K562 (cell line): ENCODE data around the gene MAS1L. TPM values are rescaled to one million over a fixed set of nuclear protein-coding genes. Genes with fewer than 3 reads are reported as not detected.

Source experiments
- ATAC-seq: fragments of 200-7000 bp; cut with Tn5 transposase; 3 replicates; pipeline ENCODE4 v1.9.1; 2020; ENCODE audit warnings: moderate library complexity
- BruUV-seq: library from RNA; stranded (reverse); fragments of 400-500 nt; replicated peaks from 2 replicates; lab custom pipeline; 2021; lab: Mats Ljungman, UMichigan
- CTCF ChIA-PET: fragments of 300-600 bp; formaldehyde crosslinking; extraction: SDS; loops from one replicate; lab custom pipeline; 2021; ENCODE audit warnings: low intra/inter-chr PET ratio; lab: Yijun Ruan, JAX
- POLR2A ChIA-PET: fragments of 300-600, 350-650 bp; sonication (Branson Sonifier 250); formaldehyde crosslinking; extraction: SDS; loops from one replicate; lab custom pipeline; 2021; ENCODE audit warnings: antibody characterized with exemption, inconsistent platforms; lab: Yijun Ruan, JAX
- DNase-seq, 4 experiments: peaks; one replicate each; pipeline versions ENCODE4 v3.0.0 to v3.0.0-alpha.2; 2011 to 2018; ENCODE audit warnings: low spot score in 3 of 4, mixed read lengths in 3 of 4; ENCODE audit errors: extremely low read depth in 1 of 4
- FAIRE-seq: peaks from 2 replicates; lab custom pipeline; 2011; peaks lifted over from hg19 to GRCh38; lab: Jason Lieb, UNC
- H2AFZ ChIP-seq: 2 replicates; pipeline ENCODE4 v1.6.0; 2011; ENCODE audit warnings: low read depth, low read length, control low read depth, inconsistent platforms
- H3K27ac ChIP-seq: fragments of 200-600 bp; 3 replicates; pipeline ENCODE4 v1.8.0; 2011; ENCODE audit warnings: low read depth, mild to moderate bottlenecking, control low read depth, inconsistent platforms, low read length, moderate library complexity, mixed read lengths; ENCODE audit errors: extremely low read depth
- H3K27me3 ChIP-seq, 2 experiments: fragments of 300-600 bp in 1 of 2; 2 replicates in 1 of 2; 3 replicates in 1 of 2; pipeline versions ENCODE4 v1.6.0 to v1.8.0; 2011; ENCODE audit warnings: inconsistent platforms in 2 of 2, low read length in 2 of 2, mild to moderate bottlenecking in 1 of 2, mixed read lengths in 1 of 2, moderate library complexity in 1 of 2; ENCODE audit not compliant: control insufficient read depth in 2 of 2, insufficient read depth in 2 of 2
- H3K36me3 ChIP-seq: fragments of 300-600 bp; 3 replicates; pipeline ENCODE4 v1.8.0; 2011; ENCODE audit warnings: mild to moderate bottlenecking, low read length, inconsistent platforms; ENCODE audit not compliant: control insufficient read depth, insufficient read depth
- H3K4me1 ChIP-seq, 2 experiments: fragments of 200-600 bp in 1 of 2; replicated peaks in 1 of 2; 2 replicates in 1 of 2; 3 replicates in 1 of 2; pipeline versions ENCODE4 v1.5.1 to v1.8.0; 2011; ENCODE audit warnings: inconsistent platforms in 2 of 2, low read length in 2 of 2, mild to moderate bottlenecking in 1 of 2, mixed read lengths in 1 of 2, moderate library complexity in 1 of 2; ENCODE audit not compliant: control insufficient read depth in 2 of 2, insufficient read depth in 2 of 2
- H3K4me2 ChIP-seq: 2 replicates; pipeline ENCODE4 v1.6.1; 2011; ENCODE audit warnings: low read length, control low read depth, inconsistent platforms, mixed read lengths; ENCODE audit not compliant: insufficient read depth
- H3K4me3 ChIP-seq: fragments of 200-600 bp; sonication (generic), shearing (Covaris generic); 2 replicates; pipeline ENCODE4 v1.5.1; 2016; ENCODE audit warnings: control low read depth, inconsistent platforms
- H3K79me2 ChIP-seq: fragments of 200-600 bp; 3 replicates; pipeline ENCODE4 v1.8.0; 2011; ENCODE audit warnings: low read length, inconsistent platforms; ENCODE audit not compliant: control insufficient read depth, insufficient read depth
- H3K9ac ChIP-seq, 2 experiments: 2 replicates each; pipeline versions ENCODE4 v1.6.0 to v1.6.1; 2011; ENCODE audit warnings: low read depth in 2 of 2, low read length in 2 of 2, control low read depth in 1 of 2, inconsistent platforms in 1 of 2, mild to moderate bottlenecking in 1 of 2, mixed read lengths in 1 of 2; ENCODE audit not compliant: insufficient read depth in 1 of 2
- H3K9me1 ChIP-seq: one replicate; pipeline ENCODE4 v1.6.0; 2011; ENCODE audit warnings: inconsistent platforms, mild to moderate bottlenecking, low read length, moderate library complexity; ENCODE audit not compliant: control insufficient read depth, insufficient read depth
- H3K9me3 ChIP-seq: replicated peaks from 2 replicates; pipeline ENCODE4 v1.5.1; 2011; ENCODE audit warnings: low read depth, low read length, inconsistent platforms; ENCODE audit not compliant: control insufficient read depth, insufficient read depth
- H4K20me1 ChIP-seq: replicated peaks from 2 replicates; pipeline ENCODE4 v1.6.1; 2011; ENCODE audit warnings: low read length, inconsistent platforms, mixed read lengths; ENCODE audit not compliant: control insufficient read depth, insufficient read depth
- BMI1 ChIP-seq: fragments of 150-350 bp; IDR thresholded peaks from 2 replicates; pipeline ENCODE4 v1.6.1; 2014; ENCODE audit warnings: low read length
- CBFB ChIP-seq: sonication (generic); formaldehyde crosslinking; IDR thresholded peaks from 2 replicates; pipeline ENCODE4 v1.4.0; 2020; ENCODE audit warnings: mild to moderate bottlenecking, missing genetic modification reagents
- CC2D1A ChIP-seq: fragments of 450-650 bp; IDR thresholded peaks from 2 replicates; pipeline ENCODE4 v1.6.1; 2017; ENCODE audit warnings: mild to moderate bottlenecking
- EWSR1 ChIP-seq: fragments of 450-650 bp; IDR thresholded peaks from 2 replicates; pipeline ENCODE4 v1.6.1; 2018; ENCODE audit warnings: borderline replicate concordance, mild to moderate bottlenecking, low read depth, moderate library complexity; ENCODE audit not compliant: partially characterized antibody
- IFI16 ChIP-seq: fragments of 250-450 bp; sonication (Bioruptor Pico); IDR thresholded peaks from 2 replicates; pipeline ENCODE4 v2.1.2; 2022; ENCODE audit warnings: mild to moderate bottlenecking, inconsistent platforms
- KAT8 ChIP-seq: fragments of 450-650 bp; IDR thresholded peaks from 2 replicates; pipeline ENCODE4 v1.6.1; 2016; ENCODE audit warnings: low read depth, mild to moderate bottlenecking
- KLF6 ChIP-seq: fragments of 250-450 bp; sonication (Bioruptor Pico); IDR thresholded peaks from 2 replicates; pipeline ENCODE4 v1.4.0; 2020; ENCODE audit warnings: mild to moderate bottlenecking, moderate library complexity, borderline replicate concordance
- MAZ ChIP-seq, 2 experiments: fragments of 450-650 bp in 1 of 2; sonication (generic) in 1 of 2; formaldehyde crosslinking; IDR thresholded peaks in 1 of 2; conservative IDR thresholded peaks in 1 of 2; 2 replicates each; pipeline versions ENCODE4 v1.4.0 to v1.5.0; 2020; ENCODE audit warnings: mild to moderate bottlenecking in 1 of 2, missing genetic modification reagents in 1 of 2
- POLR2AphosphoS5 ChIP-seq: IDR thresholded peaks from 2 replicates; pipeline ENCODE4 v1.6.1; 2011; ENCODE audit warnings: mild to moderate bottlenecking, low read depth, low read length, moderate library complexity; ENCODE audit not compliant: control insufficient read depth, insufficient read depth
- POLR3A ChIP-seq: IDR thresholded peaks from 2 replicates; pipeline ENCODE4 v1.6.1; 2011; ENCODE audit warnings: borderline replicate concordance, mild to moderate bottlenecking, moderate library complexity; ENCODE audit not compliant: insufficient read length, insufficient read depth; ENCODE audit errors: extremely low read depth
- RBM14 ChIP-seq: fragments of 200-400 bp; formaldehyde crosslinking; IDR thresholded peaks from 2 replicates; pipeline ENCODE4 v1.6.1; 2018; ENCODE audit warnings: low read depth, mild to moderate bottlenecking, low read length, moderate library complexity, borderline replicate concordance; ENCODE audit not compliant: insufficient read depth
- SRSF1 ChIP-seq: fragments of 200-400 bp; formaldehyde crosslinking; IDR thresholded peaks from 2 replicates; pipeline ENCODE4 v1.6.1; 2017; ENCODE audit warnings: mild to moderate bottlenecking, low read depth, low read length, moderate library complexity
- TRIM28 ChIP-seq: fragments of 450-650 bp; IDR thresholded peaks from 2 replicates; pipeline ENCODE4 v1.6.1; 2017
- ZC3H11A ChIP-seq: IDR thresholded peaks from 2 replicates; pipeline ENCODE4 v1.6.1; 2012; ENCODE audit warnings: low read depth, low read length, improper control_type of control experiment
- ZKSCAN8 ChIP-seq: fragments of 200-800 bp; sonication (Bioruptor generic); IDR thresholded peaks from 2 replicates; pipeline ENCODE4 v1.6.1; 2016; ENCODE audit warnings: missing genetic modification characterization, missing compliant biosample characterization
- WGBS: fragments of 100-300 bp; shearing (Covaris generic); methylation state at CpG from one replicate; pipeline ENCODE4 v1.1.6; 2016; ENCODE audit warnings: low coverage, mixed read lengths; ENCODE audit not compliant: insufficient coverage; ENCODE audit errors: missing lambda C conversion rate; 5-methylcytosine and 5-hydroxymethylcytosine counted together
- in situ Hi-C: fragments of 300-500 bp; cut with MboI; formaldehyde crosslinking; loops from 4 replicates; pipeline ENCODE4 v1.15.0; 2018; ENCODE audit warnings: inconsistent platforms, mixed read lengths
- intact Hi-C: fragments of 100-400 bp; cut with micrococcal nuclease; formaldehyde crosslinking; loops from 2 replicates; pipeline ENCODE4 v1.14.2; 2022
- polyA plus RNA-seq, 8 experiments: library from polyadenylated mRNA; depleted of rRNA in 4 of 8; stranded (reverse) in 5 of 8; unstranded in 3 of 8; fragments of >200 nt; fragmentation: Nextera tagmentation in 2 of 8; fragmentation: Illumina TruSeq in 1 of 8; extraction: Ambion mirVana in 2 of 8; extraction: Trizol in 1 of 8; gene quantifications; 2 replicates each; pipeline versions ENCODE4 v1.2.1 to v1.2.3, GENCODE V29; 2011 to 2014; ENCODE audit warnings: inconsistent platforms in 1 of 8, missing spikeins in 1 of 8
- total RNA-seq, 7 experiments: library from RNA; depleted of rRNA in 6 of 7; stranded (reverse); fragments of >200 nt in 6 of 7; fragmentation: Illumina TruSeq in 2 of 7; extraction: Trizol in 2 of 7; gene quantifications; 2 replicates each; pipeline versions ENCODE4 v1.2.1 to v1.2.3, GENCODE V29; 2011 to 2021; ENCODE audit warnings: low replicate concordance in 1 of 7
- TF ChIP-seq, protein P1 (sequence below): IDR thresholded peaks from 2 replicates; pipeline ENCODE4 v1.6.1; 2016; ENCODE audit warnings: missing genetic modification characterization, missing compliant biosample characterization
- TF ChIP-seq, protein P2 (sequence below): sonication (generic); formaldehyde crosslinking; IDR thresholded peaks from 2 replicates; pipeline ENCODE4 v1.8.0; 2022; ENCODE audit warnings: mild to moderate bottlenecking, missing genetic modification reagents, borderline replicate concordance
- TF ChIP-seq, protein P3 (sequence below): sonication (generic); formaldehyde crosslinking; IDR thresholded peaks from 2 replicates; pipeline ENCODE4 v1.8.1; 2023; ENCODE audit warnings: mild to moderate bottlenecking, missing genetic modification reagents, moderate library complexity

Gene MAS1L
- total and polyA plus RNA-seq, 9 of the 15 experiments (the other 6 are each of a cell fraction or from before 2014, with no cell fraction given) = not detected

DNA sequence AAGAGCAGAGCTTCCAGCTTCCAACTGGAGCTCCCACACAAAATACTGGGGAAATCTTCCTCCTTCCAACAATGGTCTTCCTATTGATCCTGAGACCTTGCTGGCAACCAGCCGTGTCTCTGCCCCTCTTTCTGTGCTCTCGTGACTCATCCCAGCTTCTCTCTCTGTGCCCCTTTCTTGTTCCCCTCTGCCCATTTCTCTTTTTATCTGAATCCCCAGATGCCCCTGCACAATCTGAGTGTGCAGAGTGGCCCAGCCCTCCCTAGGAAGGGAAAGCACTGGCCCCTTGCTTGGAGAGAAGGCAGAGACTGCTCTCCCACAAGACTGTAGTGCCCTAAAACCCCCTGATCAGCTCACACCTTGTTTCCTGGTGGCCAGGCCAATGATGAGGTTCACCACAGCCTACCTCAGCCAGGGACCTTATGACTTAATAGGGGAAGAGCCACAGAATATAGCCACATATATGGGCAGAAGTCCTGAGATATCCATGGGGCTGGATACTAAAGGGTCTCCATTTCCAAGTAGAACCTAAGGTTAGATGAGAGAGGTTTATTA, 23.1 kb upstream of the MAS1L start:
- BruUV-seq = no TSS peak
- no peaks in the 10 kb centered on the region for H3K9me1 ChIP-seq
- H3K79me2 ChIP-seq = no peaks in the 10 kb centered on the region
- no peaks in the 10 kb centered on the region for H3K36me3 ChIP-seq
- no peak overlapping the region for H3K27ac ChIP-seq
- ATAC-seq (no peak), DNase-seq (no peak), FAIRE-seq (no peak)
- WGBS = 0% methylated on average over 2 of the region's 2 CpGs
- H3K9ac ChIP-seq = no peak overlapping the region
- H3K4me3 ChIP-seq = no peak overlapping the region
- in situ Hi-C loops (no loop called here), intact Hi-C loops (no loop called here)
- ChIA-PET POLR2A (interaction anchor here (0.5 kb wide), 1 partner anchor 237 kb away, joined by 3 read pairs; no protein-coding TSS in a partner anchor), CTCF (no interaction called here)
- H2AFZ ChIP-seq = no peak overlapping the region
- H3K9me3 ChIP-seq = no peaks in the 10 kb centered on the region
- no peak overlapping the region for H3K4me2 ChIP-seq
- H3K27me3 ChIP-seq = peaks cover 9 to 48% of the 10 kb centered on the region in 2 experiments
- H4K20me1 ChIP-seq = no peaks in the 10 kb centered on the region
- no peaks in the 10 kb centered on the region for H3K4me1 ChIP-seq
- TF ChIP-seq ZC3H11A = no peak
- no peak for TF ChIP-seq KLF6
- TF ChIP-seq, protein P1, sequence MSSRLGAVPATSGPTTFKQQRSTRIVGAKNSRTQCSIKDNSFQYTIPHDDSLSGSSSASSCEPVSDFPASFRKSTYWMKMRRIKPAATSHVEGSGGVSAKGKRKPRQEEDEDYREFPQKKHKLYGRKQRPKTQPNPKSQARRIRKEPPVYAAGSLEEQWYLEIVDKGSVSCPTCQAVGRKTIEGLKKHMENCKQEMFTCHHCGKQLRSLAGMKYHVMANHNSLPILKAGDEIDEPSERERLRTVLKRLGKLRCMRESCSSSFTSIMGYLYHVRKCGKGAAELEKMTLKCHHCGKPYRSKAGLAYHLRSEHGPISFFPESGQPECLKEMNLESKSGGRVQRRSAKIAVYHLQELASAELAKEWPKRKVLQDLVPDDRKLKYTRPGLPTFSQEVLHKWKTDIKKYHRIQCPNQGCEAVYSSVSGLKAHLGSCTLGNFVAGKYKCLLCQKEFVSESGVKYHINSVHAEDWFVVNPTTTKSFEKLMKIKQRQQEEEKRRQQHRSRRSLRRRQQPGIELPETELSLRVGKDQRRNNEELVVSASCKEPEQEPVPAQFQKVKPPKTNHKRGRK (tag) = no peak
- no peak for TF ChIP-seq BMI1
- TF ChIP-seq IFI16 (CRISPR knock-in tag) = no peak
- TF ChIP-seq KAT8 = no peak
- TF ChIP-seq ZKSCAN8 (CRISPR knock-in tag) = no peak
- TF ChIP-seq SRSF1 = no peak
- TF ChIP-seq TRIM28 = no peak
- no peak for TF ChIP-seq MAZ (CRISPR knock-in tag; conservative IDR thresholded peaks at IDR 0.05 in 1 of 2, IDR thresholded peaks at IDR 0.05 in 1 of 2)
- TF ChIP-seq RBM14 = no peak
- TF ChIP-seq, protein P2, sequence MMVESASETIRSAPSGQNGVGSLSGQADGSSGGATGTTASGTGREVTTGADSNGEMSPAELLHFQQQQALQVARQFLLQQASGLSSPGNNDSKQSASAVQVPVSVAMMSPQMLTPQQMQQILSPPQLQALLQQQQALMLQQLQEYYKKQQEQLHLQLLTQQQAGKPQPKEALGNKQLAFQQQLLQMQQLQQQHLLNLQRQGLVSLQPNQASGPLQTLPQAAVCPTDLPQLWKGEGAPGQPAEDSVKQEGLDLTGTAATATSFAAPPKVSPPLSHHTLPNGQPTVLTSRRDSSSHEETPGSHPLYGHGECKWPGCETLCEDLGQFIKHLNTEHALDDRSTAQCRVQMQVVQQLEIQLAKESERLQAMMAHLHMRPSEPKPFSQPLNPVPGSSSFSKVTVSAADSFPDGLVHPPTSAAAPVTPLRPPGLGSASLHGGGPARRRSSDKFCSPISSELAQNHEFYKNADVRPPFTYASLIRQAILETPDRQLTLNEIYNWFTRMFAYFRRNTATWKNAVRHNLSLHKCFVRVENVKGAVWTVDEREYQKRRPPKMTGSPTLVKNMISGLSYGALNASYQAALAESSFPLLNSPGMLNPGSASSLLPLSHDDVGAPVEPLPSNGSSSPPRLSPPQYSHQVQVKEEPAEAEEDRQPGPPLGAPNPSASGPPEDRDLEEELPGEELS (CRISPR knock-in tag) = no peak
- TF ChIP-seq POLR2AphosphoS5 = no peak
- TF ChIP-seq CBFB (CRISPR knock-in tag) = no peak
- TF ChIP-seq, protein P3, sequence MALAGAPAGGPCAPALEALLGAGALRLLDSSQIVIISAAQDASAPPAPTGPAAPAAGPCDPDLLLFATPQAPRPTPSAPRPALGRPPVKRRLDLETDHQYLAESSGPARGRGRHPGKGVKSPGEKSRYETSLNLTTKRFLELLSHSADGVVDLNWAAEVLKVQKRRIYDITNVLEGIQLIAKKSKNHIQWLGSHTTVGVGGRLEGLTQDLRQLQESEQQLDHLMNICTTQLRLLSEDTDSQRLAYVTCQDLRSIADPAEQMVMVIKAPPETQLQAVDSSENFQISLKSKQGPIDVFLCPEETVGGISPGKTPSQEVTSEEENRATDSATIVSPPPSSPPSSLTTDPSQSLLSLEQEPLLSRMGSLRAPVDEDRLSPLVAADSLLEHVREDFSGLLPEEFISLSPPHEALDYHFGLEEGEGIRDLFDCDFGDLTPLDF (CRISPR knock-in tag) = no peak
- TF ChIP-seq EWSR1 = no peak
- no peak for TF ChIP-seq POLR3A
- TF ChIP-seq CC2D1A = no peak
